Nephron (organoid): ENCODE results near the gene SPINK9.

ENCODE experiments used
- H3K27ac Mint-ChIP-seq, 3 experiments: 2 replicates each; pipeline ENCODE4 v1.8.0; 2020; ENCODE audit warnings: mixed read lengths in 3 of 3, mild to moderate bottlenecking in 2 of 3, moderate library complexity in 1 of 3
- H3K27me3 Mint-ChIP-seq: 2 replicates; pipeline ENCODE4 v1.8.0; 2021; ENCODE audit warnings: low read depth, mild to moderate bottlenecking, moderate library complexity, mixed read lengths
- H3K36me3 Mint-ChIP-seq: 2 replicates; pipeline ENCODE4 v1.8.0; 2020; ENCODE audit warnings: low read depth, mixed read lengths
- H3K4me1 Mint-ChIP-seq: 2 replicates; pipeline ENCODE4 v1.8.0; 2020; ENCODE audit warnings: mixed read lengths
- H3K4me3 Mint-ChIP-seq, 3 experiments: 2 replicates each; pipeline ENCODE4 v1.8.0; 2020; ENCODE audit warnings: mild to moderate bottlenecking in 3 of 3, mixed read lengths in 3 of 3, moderate library complexity in 2 of 3
- H3K9me3 Mint-ChIP-seq: 2 replicates; pipeline ENCODE4 v1.8.0; 2020; ENCODE audit warnings: mixed read lengths
- TF ChIP-seq, protein P1 (sequence below), 3 experiments: fragments of 200-600 bp; sonication (generic); IDR thresholded peaks; one replicate each; pipeline ENCODE4 v1.5.0; 2021; ENCODE audit warnings: antibody characterized with exemption in 3 of 3; ENCODE audit not compliant: unreplicated experiment in 3 of 3

Gene SPINK9

GRCh38 chr5:148383564-148384379 is 48.4 kb downstream of the SPINK9 start, which contains the start of gene FBXO38:
Gene FBXO38, plus strand, starts transcription at chr5:148383958. Its CDS starts 10,819 bp downstream, at chr5:148394777.
- TF ChIP-seq, protein P1, sequence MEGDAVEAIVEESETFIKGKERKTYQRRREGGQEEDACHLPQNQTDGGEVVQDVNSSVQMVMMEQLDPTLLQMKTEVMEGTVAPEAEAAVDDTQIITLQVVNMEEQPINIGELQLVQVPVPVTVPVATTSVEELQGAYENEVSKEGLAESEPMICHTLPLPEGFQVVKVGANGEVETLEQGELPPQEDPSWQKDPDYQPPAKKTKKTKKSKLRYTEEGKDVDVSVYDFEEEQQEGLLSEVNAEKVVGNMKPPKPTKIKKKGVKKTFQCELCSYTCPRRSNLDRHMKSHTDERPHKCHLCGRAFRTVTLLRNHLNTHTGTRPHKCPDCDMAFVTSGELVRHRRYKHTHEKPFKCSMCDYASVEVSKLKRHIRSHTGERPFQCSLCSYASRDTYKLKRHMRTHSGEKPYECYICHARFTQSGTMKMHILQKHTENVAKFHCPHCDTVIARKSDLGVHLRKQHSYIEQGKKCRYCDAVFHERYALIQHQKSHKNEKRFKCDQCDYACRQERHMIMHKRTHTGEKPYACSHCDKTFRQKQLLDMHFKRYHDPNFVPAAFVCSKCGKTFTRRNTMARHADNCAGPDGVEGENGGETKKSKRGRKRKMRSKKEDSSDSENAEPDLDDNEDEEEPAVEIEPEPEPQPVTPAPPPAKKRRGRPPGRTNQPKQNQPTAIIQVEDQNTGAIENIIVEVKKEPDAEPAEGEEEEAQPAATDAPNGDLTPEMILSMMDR (IDR thresholded peaks at IDR 0.05; ENCODE audit: unreplicated experiment in 3 of 3): no peak
- H3K27me3 Mint-ChIP-seq: no peaks in the 10 kb centered on the region
- peaks cover 4% of the 10 kb centered on the region for H3K36me3 Mint-ChIP-seq
- H3K4me1 Mint-ChIP-seq: peaks cover 51% of the 10 kb centered on the region
- peak within 1 kb of the TSS; percentile 88 to 92 (median 92) for H3K4me3 Mint-ChIP-seq
- peak within 1 kb of the TSS; percentile 89 to 95 (median 92) for H3K27ac Mint-ChIP-seq
- H3K9me3 Mint-ChIP-seq: no peaks in the 10 kb centered on the region

DNA sequence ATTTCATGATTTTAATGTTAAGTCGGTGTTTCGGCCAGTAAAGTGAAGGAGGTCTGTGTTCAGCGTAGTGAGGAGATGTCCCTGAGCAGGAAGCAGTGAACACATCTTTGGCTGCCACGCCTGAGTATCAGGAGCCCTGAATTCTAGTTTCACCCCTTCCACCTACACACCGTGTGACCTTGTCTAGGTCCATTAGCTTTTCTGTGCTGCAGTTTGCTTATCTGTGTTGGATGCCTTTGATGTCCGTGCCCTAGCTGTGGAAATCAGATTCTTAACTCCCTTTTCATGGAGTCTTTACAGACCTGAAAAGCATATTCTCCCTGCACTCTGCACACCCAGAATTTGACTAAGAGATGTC is 49.0 kb downstream of the SPINK9 start:
- Mint-ChIP-seq H3K4me1 (peaks cover 51% of the 10 kb centered on the region), H3K36me3 (peaks cover 4% of the 10 kb centered on the region), H3K27me3 (no peaks in the 10 kb centered on the region), H3K9me3 (no peaks in the 10 kb centered on the region), H3K4me3 (peak overlapping the region; percentile 88 to 92 (median 92)), H3K27ac (peak overlapping the region; percentile 89 to 95 (median 92))
- TF ChIP-seq, protein P1 (IDR thresholded peaks at IDR 0.05; ENCODE audit: unreplicated experiment in 3 of 3): no peak

DNA sequence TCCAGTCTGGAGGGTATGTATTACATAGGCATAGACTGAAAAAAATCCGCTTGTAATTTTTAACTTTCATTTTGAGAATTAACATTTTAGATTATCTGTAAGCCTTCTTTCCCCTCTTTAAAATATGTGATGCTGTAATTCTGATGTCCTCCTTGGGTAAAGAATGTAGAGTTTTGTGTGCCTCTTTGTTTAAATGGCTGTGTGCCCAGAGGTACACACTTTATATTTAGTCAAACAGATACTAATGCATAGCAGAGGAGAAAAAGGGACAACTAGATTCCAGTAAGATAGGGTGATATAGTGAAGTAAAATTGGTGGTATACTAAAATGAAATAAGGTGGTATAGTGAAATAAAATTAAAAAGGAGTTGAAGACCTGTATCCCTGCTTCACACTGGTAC is 49.7 kb downstream of the SPINK9 start:
- no peaks in the 10 kb centered on the region for H3K27me3 Mint-ChIP-seq
- TF ChIP-seq, protein P1 (IDR thresholded peaks at IDR 0.05; ENCODE audit: unreplicated experiment in 3 of 3): no peak
- peak overlapping the region in 2 of 3 experiments; percentile 92 to 95 for H3K27ac Mint-ChIP-seq
- peaks cover 51% of the 10 kb centered on the region for H3K4me1 Mint-ChIP-seq
- H3K4me3 Mint-ChIP-seq: peak overlapping the region; percentile 88 to 92 (median 92)
- H3K36me3 Mint-ChIP-seq: peaks cover 4% of the 10 kb centered on the region
- no peaks in the 10 kb centered on the region for H3K9me3 Mint-ChIP-seq

- Mint-ChIP-seq H3K9me3 (no peaks in the 10 kb centered on the region), H3K36me3 (peaks cover 4% of the 10 kb centered on the region), H3K4me1 (peaks cover 58% of the 10 kb centered on the region), H3K27ac (peak overlapping the region in 1 of 3 experiments; percentile 92), H3K4me3 (peak overlapping the region; percentile 88 to 92 (median 92)), H3K27me3 (no peaks in the 10 kb centered on the region)
- TF ChIP-seq, protein P1 (IDR thresholded peaks at IDR 0.05; ENCODE audit: unreplicated experiment in 3 of 3): no peak
These were observed 50.7 kb downstream of the SPINK9 start for GRCh38 chr5:148386041-148386440.

DNA sequence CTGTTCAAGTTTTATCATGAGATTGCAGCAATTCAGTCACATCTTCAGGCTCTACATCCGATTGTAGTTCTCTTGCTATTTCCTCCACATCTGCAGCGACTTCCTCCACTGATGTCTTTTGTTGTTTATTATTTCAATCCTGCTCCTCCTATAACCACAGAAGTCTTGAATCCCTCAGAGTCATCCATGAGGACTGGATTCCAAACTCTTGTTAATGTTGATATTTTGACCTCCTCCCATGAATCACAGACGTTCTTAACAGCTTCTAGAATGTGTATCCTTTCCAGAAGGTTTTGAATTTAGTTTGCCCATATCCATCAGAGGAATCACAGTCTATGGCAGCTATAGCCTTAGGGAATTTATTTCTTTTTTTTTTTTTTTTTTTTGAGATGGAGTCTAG is 52.0 kb downstream of the SPINK9 start:
- Mint-ChIP-seq H3K4me3 (peak overlapping the region; percentile 40 to 75 (median 58)), H3K4me1 (peaks cover 59% of the 10 kb centered on the region), H3K36me3 (peaks cover 4% of the 10 kb centered on the region), H3K27me3 (no peaks in the 10 kb centered on the region), H3K27ac (no peak overlapping the region), H3K9me3 (no peaks in the 10 kb centered on the region)
- TF ChIP-seq, protein P1 (IDR thresholded peaks at IDR 0.05; ENCODE audit: unreplicated experiment in 3 of 3): no peak
